ENCODE measurements around the gene IL1RN. TPM values are rescaled to one million over a fixed set of nuclear protein-coding genes. Genes with fewer than 3 reads are reported as not detected.

Gene IL1RN
- total and polyA plus RNA-seq, 2 of the 8 experiments (the other 6 are each of a cell fraction or from before 2014, with no cell fraction given): not detected

DNA sequence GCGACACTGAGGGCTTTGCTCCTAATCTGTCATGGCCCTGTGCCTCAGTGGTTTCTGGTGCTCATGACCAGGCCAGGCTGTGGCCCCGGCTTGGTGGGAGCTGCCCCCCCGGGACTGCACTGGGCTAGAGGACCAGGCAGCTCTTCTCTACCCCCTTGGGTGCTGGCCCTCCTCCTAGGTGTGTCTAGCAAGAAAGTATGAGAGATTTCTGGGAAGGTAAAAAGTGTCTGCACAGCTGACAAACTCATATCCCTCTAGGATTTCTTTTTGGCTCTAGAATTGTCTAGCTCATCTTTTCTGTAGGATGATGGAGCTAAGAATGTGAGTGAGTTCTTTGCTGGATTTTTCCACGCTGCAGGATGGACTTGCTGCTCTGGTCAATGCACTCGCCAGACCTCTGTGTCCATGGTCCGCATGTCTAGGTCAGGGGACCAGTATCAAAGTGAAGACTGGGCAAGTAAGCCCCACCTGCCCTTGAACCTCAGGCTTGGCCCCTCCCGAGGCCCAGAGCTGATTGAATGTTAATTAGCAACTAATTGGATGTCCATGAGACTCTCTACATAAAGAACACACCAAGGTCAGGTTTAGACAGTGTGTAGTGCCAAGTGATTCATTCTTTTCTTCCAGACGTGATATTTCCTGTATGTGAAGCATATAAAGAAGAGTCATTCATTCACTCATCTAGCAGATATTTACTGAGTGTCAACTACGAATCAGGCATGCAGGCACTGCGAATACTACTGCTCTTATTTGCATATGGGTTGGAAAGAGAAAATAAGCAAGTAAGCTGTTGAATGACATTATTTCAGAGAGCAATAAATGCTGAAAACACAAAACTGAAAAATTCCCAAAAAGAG is 30.7 kb downstream of the IL1RN start:
- DNase-seq (ENCODE audit: low read depth in 1 of 2, low spot score in 2 of 2) (peak in 1 of 2 experiments; percentile 36), FAIRE-seq (no peak)
- Histone ChIP-seq H3K56ac (replicated peaks; ENCODE audit: insufficient read length, low read depth, low read length) (peak overlapping the region; percentile 59), H3K4ac (replicated peaks; ENCODE audit: insufficient read length, low read depth, low read length) (no peak overlapping the region), H3K23me2 (ENCODE audit: low read depth, low read length) (peaks cover 4% of the 10 kb centered on the region; the same call in 1 of the 2 replicates), H3K4me2 (ENCODE audit: insufficient read depth in 1 of 2, low read depth in 2 of 2, low read length in 2 of 2) (peak overlapping the region; percentile 69 to 98), H3K4me1 (replicated peaks in 1 of 4; ENCODE audit: control insufficient read depth in 3 of 4, insufficient read depth in 4 of 4, low read length in 3 of 4) (peaks cover 1 to 10% (median 2%) of the 10 kb centered on the region in 4 experiments; a peak in 4 of 7 replicates), H2AFZ (ENCODE audit: low read length) (peak overlapping the region; percentile 94; the same call in 1 of the 2 replicates), H3K9me3 (ENCODE audit: insufficient read depth in 2 of 2, low read depth in 1 of 2, low read length in 1 of 2) (no peaks in the 10 kb centered on the region), H3K14ac (ENCODE audit: insufficient read length) (no peak overlapping the region), H3K27ac (ENCODE audit: low read depth, low read length) (no peak overlapping the region), H3K36me3 (ENCODE audit: control insufficient read depth in 2 of 4, insufficient read depth in 4 of 4, low read length in 3 of 4) (no peaks in the 10 kb centered on the region), H3K23ac (ENCODE audit: insufficient read length) (no peak overlapping the region), H3K9ac (replicated peaks in 1 of 4; ENCODE audit: extremely low read depth in 1 of 4, low read depth in 3 of 4, low read length in 3 of 4) (no peak overlapping the region), H3K79me1 (ENCODE audit: low read depth, low read length) (no peaks in the 10 kb centered on the region), H3K79me2 (ENCODE audit: control insufficient read depth in 1 of 2, insufficient read depth in 2 of 2, low read length in 2 of 2) (no peaks in the 10 kb centered on the region), H4K91ac (replicated peaks; ENCODE audit: insufficient read length, low read length) (peak overlapping the region; percentile 44), H3K4me3 (ENCODE audit: extremely low read depth in 1 of 4, insufficient read depth in 2 of 4, low read depth in 3 of 4, low read length in 4 of 4) (peak overlapping the region; percentile 41 to 66 (median 58)), H4K5ac (ENCODE audit: insufficient read length, low read depth, low read length) (no peak overlapping the region), H2BK12ac (ENCODE audit: low read depth, low read length) (no peak overlapping the region), H4K20me1 (replicated peaks in 1 of 2; ENCODE audit: control insufficient read depth in 1 of 2, insufficient read depth in 2 of 2, low read length in 2 of 2) (no peaks in the 10 kb centered on the region), H2BK5ac (ENCODE audit: low read depth, low read length) (no peak overlapping the region), H3K18ac (ENCODE audit: extremely low read depth, low read length) (no peak overlapping the region), H2BK20ac (ENCODE audit: low read length) (no peak overlapping the region), H4K8ac (ENCODE audit: extremely low read depth, insufficient read depth, low read length) (no peak overlapping the region), H3K27me3 (replicated peaks in 1 of 4; ENCODE audit: control insufficient read depth in 3 of 4, extremely low read depth in 1 of 4, insufficient read depth in 3 of 4, low read length in 3 of 4) (peaks cover 2 to 14% (median 10%) of the 10 kb centered on the region in 4 experiments), H2BK120ac (replicated peaks; ENCODE audit: low read depth, low read length) (no peak overlapping the region), H2AK5ac (ENCODE audit: low read depth, low read length) (no peak overlapping the region), H2BK15ac (ENCODE audit: low read length) (no peak overlapping the region)
- WGBS, 2 experiments (ENCODE audit: extremely low coverage in 1 of 2, insufficient coverage in 1 of 2, insufficient read length in 1 of 2, insufficient replicate concordance in 2 of 2, low coverage in 1 of 2, low lambda C conversion rate in 2 of 2, missing lambda C conversion rate in 1 of 2): 69% methylated on average over 10 of the region's 10 CpGs; no CpG with 5 or more reads in 1 of the 2 experiments
- POLR2A ChIA-PET (ENCODE audit: partially characterized antibody): interaction anchor here (0.9 kb wide), 1 partner anchor 22 kb away, joined by 3 read pairs; no protein-coding TSS in a partner anchor
- CTCF ChIA-PET (ENCODE audit: partially characterized antibody): interaction anchor here (0.6 to 5.2 kb wide), 13 partner anchors 9 to 582 kb away, joined by 3 to 68 read pairs (median 4); partner anchors contain the start of gene PSD4
- TF ChIP-seq HDAC2 (IDR thresholded peaks at IDR 0.05; ENCODE audit: borderline replicate concordance in 1 of 2, low read depth in 2 of 2, low read length in 2 of 2) (no peak), SAP30 (IDR thresholded peaks at IDR 0.05; ENCODE audit: insufficient read depth, insufficient replicate concordance, low read length) (no peak), RNF2 (IDR thresholded peaks at IDR 0.05; ENCODE audit: borderline replicate concordance, low read depth, low read length, missing control alignments, poor library complexity, severe bottlenecking) (no peak), RFX5 (IDR thresholded peaks at IDR 0.05; ENCODE audit: borderline replicate concordance, low read depth, low read length) (no peak), TAF1 (IDR thresholded peaks at IDR 0.05; ENCODE audit: low read depth, low read length) (no peak), SUZ12 (IDR thresholded peaks at IDR 0.05; ENCODE audit: low read length) (no peak), BRCA1 (IDR thresholded peaks at IDR 0.05; ENCODE audit: low read depth, low read length) (no peak)
- TF ChIP-seq, protein P1, sequence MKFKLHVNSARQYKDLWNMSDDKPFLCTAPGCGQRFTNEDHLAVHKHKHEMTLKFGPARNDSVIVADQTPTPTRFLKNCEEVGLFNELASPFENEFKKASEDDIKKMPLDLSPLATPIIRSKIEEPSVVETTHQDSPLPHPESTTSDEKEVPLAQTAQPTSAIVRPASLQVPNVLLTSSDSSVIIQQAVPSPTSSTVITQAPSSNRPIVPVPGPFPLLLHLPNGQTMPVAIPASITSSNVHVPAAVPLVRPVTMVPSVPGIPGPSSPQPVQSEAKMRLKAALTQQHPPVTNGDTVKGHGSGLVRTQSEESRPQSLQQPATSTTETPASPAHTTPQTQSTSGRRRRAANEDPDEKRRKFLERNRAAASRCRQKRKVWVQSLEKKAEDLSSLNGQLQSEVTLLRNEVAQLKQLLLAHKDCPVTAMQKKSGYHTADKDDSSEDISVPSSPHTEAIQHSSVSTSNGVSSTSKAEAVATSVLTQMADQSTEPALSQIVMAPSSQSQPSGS (IDR thresholded peaks at IDR 0.05; ENCODE audit: low read length): no peak

Measured in H1 (cell line).